ENCODE data around the gene FBLN5.

Gene FBLN5

DNA sequence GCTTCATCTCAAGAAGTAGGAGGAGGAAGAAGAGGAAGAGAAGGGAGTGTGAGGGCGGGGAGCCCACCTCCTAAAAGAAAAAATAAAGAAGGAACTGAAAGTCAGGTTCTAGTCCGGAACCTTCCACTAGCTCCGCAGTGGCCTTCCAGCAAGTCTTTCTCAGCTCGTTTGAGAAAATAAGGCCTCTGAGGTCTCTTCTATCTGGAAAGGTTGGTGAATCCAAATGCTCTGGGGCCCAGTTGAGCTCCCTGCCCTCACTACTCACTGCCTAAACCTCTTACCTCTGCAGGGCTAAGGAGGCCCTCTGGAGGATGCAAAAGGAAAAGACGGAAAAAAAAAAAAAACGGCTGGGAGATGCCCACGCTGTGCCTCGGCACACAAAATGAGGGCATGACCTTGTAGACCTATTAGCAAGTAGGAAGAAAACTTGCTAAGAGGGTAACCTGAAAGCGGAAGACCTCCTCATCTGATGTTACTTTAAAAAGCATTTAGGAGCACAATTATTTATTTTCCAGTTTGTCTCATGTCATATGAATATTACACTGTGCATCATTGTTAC lies 35.9 kb downstream of the FBLN5 start:
- no peaks in the 10 kb centered on the region for H3K9me3 ChIP-seq (ENCODE audit: control insufficient read depth in 5 of 5, low read length in 5 of 5)
- no peak overlapping the region for H3K9ac ChIP-seq (ENCODE audit: low read length in 5 of 5)
- H3K4me3 ChIP-seq (ENCODE audit: low read depth in 1 of 5, low read length in 5 of 5): no peak overlapping the region
- H3K4me1 ChIP-seq (ENCODE audit: control insufficient read depth in 5 of 5, insufficient read depth in 5 of 5, low read length in 5 of 5): peaks cover 0 to 6% (median 0%) of the 10 kb centered on the region in 5 donors
- no peaks in the 10 kb centered on the region for H3K27me3 ChIP-seq (ENCODE audit: control insufficient read depth in 5 of 5, insufficient read depth in 4 of 5, low read length in 5 of 5)
- no peak overlapping the region for H3K27ac ChIP-seq (ENCODE audit: low read depth, low read length)
- peaks cover 0 to 3% (median 0%) of the 10 kb centered on the region in 5 donors for H3K36me3 ChIP-seq (ENCODE audit: control insufficient read depth in 5 of 5, insufficient read depth in 5 of 5, low read length in 5 of 5)

DNA sequence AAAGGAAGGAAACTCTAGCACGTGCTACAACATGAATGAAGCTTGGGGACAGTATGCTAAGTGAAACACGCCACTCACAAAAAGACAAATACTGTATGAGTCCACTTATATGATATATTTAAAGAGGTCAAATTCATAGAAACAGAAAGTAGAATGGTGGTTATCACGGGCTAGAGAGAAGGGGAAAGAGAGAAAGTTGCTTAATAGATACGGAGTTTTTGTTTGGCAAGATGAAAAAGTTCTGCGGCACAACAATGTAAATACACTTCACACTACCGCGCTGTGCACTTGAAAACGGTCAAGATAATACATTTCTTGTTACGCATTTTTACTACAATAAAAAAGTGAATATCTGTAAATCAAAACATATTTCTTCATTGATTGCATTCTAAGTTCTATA lies 37.3 kb downstream of the FBLN5 start:
- H3K9me3 ChIP-seq (ENCODE audit: control insufficient read depth in 5 of 5, low read length in 5 of 5): no peaks in the 10 kb centered on the region
- no peak overlapping the region for H3K4me3 ChIP-seq (ENCODE audit: low read depth in 1 of 5, low read length in 5 of 5)
- H3K9ac ChIP-seq (ENCODE audit: low read length in 5 of 5): no peak overlapping the region
- H3K27me3 ChIP-seq (ENCODE audit: control insufficient read depth in 5 of 5, insufficient read depth in 4 of 5, low read length in 5 of 5): no peaks in the 10 kb centered on the region
- peaks cover 0 to 6% (median 2%) of the 10 kb centered on the region in 5 donors for H3K4me1 ChIP-seq (ENCODE audit: control insufficient read depth in 5 of 5, insufficient read depth in 5 of 5, low read length in 5 of 5)
- H3K36me3 ChIP-seq (ENCODE audit: control insufficient read depth in 5 of 5, insufficient read depth in 5 of 5, low read length in 5 of 5): peaks cover 0 to 3% (median 0%) of the 10 kb centered on the region in 5 donors
- no peak overlapping the region for H3K27ac ChIP-seq (ENCODE audit: low read depth, low read length)

DNA sequence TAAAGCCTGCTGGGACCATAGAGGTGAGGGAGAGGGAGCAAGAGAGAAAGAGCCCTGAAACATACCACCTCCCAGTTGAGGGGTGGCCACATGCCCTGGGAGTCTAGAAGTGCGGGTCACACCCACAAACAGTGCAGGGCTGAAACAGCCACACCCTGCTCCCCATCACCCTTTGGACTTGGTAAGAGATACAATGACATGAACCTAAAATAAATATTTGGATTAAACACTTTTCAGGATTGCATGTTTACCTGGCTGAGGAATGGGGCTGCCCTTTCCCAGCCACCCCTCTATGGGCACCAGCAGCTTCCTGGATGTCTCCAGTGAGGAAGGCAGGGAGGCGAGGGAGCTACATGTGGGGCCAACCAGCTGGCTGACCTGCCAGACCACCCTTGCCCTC lies 41.1 kb downstream of the FBLN5 start:
- Histone ChIP-seq H3K9me3 (ENCODE audit: control insufficient read depth in 5 of 5, low read length in 5 of 5) (no peaks in the 10 kb centered on the region), H3K36me3 (ENCODE audit: control insufficient read depth in 5 of 5, insufficient read depth in 5 of 5, low read length in 5 of 5) (peaks cover 0 to 3% (median 0%) of the 10 kb centered on the region in 5 donors), H3K4me1 (ENCODE audit: control insufficient read depth in 5 of 5, insufficient read depth in 5 of 5, low read length in 5 of 5) (peaks cover 0 to 17% (median 10%) of the 10 kb centered on the region in 5 donors), H3K4me3 (ENCODE audit: low read depth in 1 of 5, low read length in 5 of 5) (no peak overlapping the region), H3K27ac (ENCODE audit: low read depth, low read length) (no peak overlapping the region), H3K27me3 (ENCODE audit: control insufficient read depth in 5 of 5, insufficient read depth in 4 of 5, low read length in 5 of 5) (no peaks in the 10 kb centered on the region), H3K9ac (ENCODE audit: low read length in 5 of 5) (no peak overlapping the region)

DNA sequence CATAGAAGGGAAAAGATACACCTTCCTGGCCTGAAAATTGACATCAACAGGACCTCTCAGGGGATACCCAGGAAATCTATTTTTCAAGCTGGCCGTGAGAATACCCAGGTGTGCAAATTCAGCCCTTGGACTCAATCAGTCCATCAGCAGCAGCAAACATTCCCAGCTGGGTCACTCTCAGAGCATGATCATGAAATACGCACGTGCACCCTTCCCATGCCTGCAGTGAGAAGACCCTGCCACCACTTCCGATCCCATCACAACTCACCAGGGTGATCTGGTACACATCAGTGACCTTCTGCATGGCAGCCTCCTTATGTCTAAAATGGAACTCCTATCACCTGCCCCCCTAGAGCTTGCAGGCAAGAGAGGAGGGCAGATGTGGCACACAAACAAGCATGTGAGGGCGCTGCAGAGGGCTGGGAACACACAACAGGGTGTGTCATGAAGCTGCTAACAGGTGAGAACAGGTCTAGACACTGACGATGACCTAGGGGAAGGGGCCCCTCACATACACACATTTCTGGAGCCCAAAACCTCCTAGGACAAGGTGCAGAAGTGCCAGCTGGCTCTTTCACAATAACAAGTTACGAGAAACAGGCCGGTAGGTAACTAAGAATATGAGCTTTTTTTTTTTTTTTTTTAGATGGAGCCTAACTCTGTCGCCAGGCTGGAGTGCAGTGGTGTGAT lies 42.4 kb downstream of the FBLN5 start:
- no peaks in the 10 kb centered on the region for H3K9me3 ChIP-seq (ENCODE audit: control insufficient read depth in 5 of 5, low read length in 5 of 5)
- no peak overlapping the region for H3K9ac ChIP-seq (ENCODE audit: low read length in 5 of 5)
- no peak overlapping the region for H3K27ac ChIP-seq (ENCODE audit: low read depth, low read length)
- no peaks in the 10 kb centered on the region for H3K27me3 ChIP-seq (ENCODE audit: control insufficient read depth in 5 of 5, insufficient read depth in 4 of 5, low read length in 5 of 5)
- H3K4me3 ChIP-seq (ENCODE audit: low read depth in 1 of 5, low read length in 5 of 5): no peak overlapping the region
- peaks cover 0 to 24% (median 21%) of the 10 kb centered on the region in 5 donors for H3K4me1 ChIP-seq (ENCODE audit: control insufficient read depth in 5 of 5, insufficient read depth in 5 of 5, low read length in 5 of 5)
- peaks cover 0 to 3% (median 0%) of the 10 kb centered on the region in 5 donors for H3K36me3 ChIP-seq (ENCODE audit: control insufficient read depth in 5 of 5, insufficient read depth in 5 of 5, low read length in 5 of 5)

DNA sequence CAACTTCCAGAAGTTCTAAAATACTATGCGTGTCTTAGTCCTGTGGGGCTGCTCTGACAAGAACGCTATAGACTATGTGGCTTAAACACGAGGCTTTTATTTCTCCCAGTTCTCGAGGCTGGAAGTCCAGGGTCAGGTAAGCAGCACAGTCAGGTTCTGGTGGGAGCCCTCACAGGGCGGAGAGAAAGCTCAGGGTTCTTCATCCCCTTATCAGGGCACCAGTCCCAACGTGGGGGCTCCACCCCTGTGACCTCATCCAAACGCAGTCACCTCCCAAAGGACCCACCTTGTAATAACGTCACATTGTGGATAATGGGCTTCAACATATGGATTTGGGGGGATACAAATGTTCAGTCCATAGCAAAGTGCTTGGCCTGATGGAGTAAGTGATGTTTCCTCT lies 43.0 kb downstream of the FBLN5 start:
- Histone ChIP-seq H3K4me3 (ENCODE audit: low read depth in 1 of 5, low read length in 5 of 5) (no peak overlapping the region), H3K9ac (ENCODE audit: low read length in 5 of 5) (no peak overlapping the region), H3K4me1 (ENCODE audit: control insufficient read depth in 5 of 5, insufficient read depth in 5 of 5, low read length in 5 of 5) (peaks cover 0 to 30% (median 22%) of the 10 kb centered on the region in 5 donors), H3K36me3 (ENCODE audit: control insufficient read depth in 5 of 5, insufficient read depth in 5 of 5, low read length in 5 of 5) (peaks cover 0 to 3% (median 0%) of the 10 kb centered on the region in 5 donors), H3K27ac (ENCODE audit: low read depth, low read length) (no peak overlapping the region), H3K27me3 (ENCODE audit: control insufficient read depth in 5 of 5, insufficient read depth in 4 of 5, low read length in 5 of 5) (no peaks in the 10 kb centered on the region), H3K9me3 (ENCODE audit: control insufficient read depth in 5 of 5, low read length in 5 of 5) (no peaks in the 10 kb centered on the region)

DNA sequence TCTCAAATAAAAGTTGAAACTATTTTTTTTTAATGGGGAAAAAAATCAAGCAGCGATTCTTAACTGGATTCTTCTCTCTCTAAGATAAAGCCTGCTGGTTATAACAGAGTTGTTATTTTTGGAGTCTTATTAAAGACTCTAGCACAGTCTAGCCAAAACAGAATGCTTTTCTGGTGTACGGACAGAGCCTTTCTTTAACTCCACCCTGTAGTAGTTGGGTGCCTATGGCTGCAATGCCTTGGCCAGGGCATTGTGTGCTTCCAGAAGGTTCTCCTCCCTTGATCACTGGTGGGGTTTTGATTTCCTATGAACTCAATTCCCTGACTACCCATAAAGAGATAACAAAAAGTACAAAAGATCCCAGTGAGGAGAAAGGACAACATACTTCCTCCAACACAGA lies 44.4 kb downstream of the FBLN5 start:
- Histone ChIP-seq H3K36me3 (ENCODE audit: control insufficient read depth in 5 of 5, insufficient read depth in 5 of 5, low read length in 5 of 5) (peaks cover 0 to 3% (median 0%) of the 10 kb centered on the region in 5 donors), H3K4me3 (ENCODE audit: low read depth in 1 of 5, low read length in 5 of 5) (no peak overlapping the region), H3K9ac (ENCODE audit: low read length in 5 of 5) (no peak overlapping the region), H3K9me3 (ENCODE audit: control insufficient read depth in 5 of 5, low read length in 5 of 5) (no peaks in the 10 kb centered on the region), H3K27ac (ENCODE audit: low read depth, low read length) (peak overlapping the region; percentile 42), H3K27me3 (ENCODE audit: control insufficient read depth in 5 of 5, insufficient read depth in 4 of 5, low read length in 5 of 5) (no peaks in the 10 kb centered on the region), H3K4me1 (ENCODE audit: control insufficient read depth in 5 of 5, insufficient read depth in 5 of 5, low read length in 5 of 5) (peaks cover 2 to 42% (median 29%) of the 10 kb centered on the region in 5 donors)

DNA sequence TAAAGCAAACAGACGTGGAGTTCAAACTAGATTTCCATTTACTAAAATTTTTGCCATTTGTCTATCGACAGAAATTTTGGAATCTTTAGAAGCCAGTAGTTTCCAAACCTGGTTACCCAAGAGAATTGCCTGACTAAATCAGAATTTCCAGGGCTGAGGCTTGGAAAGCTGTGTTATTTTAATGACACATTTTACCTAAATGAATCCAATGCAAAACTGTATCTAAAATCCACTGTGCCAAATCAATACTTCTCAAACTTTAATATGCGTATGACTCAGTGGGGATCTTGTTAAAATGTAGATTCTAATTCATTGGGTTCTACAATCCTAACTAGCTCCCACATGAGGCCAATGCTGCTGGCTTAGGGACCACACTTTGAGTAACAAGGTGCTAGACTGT lies 45.2 kb downstream of the FBLN5 start:
- H3K4me1 ChIP-seq (ENCODE audit: control insufficient read depth in 5 of 5, insufficient read depth in 5 of 5, low read length in 5 of 5): peaks cover 4 to 49% (median 34%) of the 10 kb centered on the region in 5 donors

DNA sequence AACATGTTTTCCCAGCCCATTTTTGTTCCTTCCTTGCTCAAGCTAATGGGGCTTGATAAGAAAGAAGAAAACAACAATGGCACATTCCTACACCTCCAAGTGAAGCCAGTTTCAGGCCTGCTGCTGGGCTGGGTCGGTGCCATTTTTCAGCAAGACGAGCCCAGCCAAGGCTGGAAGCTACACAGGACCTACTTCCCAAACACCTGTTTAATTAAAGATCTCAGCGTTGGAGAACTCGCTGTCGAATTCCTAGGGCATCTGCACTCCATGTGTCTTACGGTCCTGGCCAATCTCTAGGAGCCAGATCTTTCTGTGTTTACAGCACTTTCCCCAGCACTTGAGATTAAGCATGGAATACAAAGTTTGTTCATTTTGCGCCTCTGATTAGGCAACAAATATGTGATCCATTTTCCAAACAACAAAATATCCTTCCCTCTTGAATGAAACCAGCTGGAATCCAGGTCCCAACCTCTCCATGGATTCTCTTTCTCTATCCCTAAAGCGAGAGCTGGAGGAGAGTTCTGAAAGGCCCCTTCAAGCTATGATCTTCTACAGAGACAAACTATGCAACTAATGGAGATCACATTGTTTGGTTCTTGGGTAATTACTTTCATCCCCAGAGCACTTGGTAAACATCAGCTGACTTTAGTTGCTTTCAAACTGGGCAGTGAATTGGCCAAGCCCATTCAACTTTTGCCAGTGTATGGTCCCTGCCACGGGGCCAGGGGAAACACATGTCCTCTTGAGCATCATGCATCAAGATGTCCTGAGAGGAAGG lies 45.9 kb downstream of the FBLN5 start:
- peaks cover 9 to 56% (median 39%) of the 10 kb centered on the region in 5 donors for H3K4me1 ChIP-seq (ENCODE audit: control insufficient read depth in 5 of 5, insufficient read depth in 5 of 5, low read length in 5 of 5)
- H3K27me3 ChIP-seq (ENCODE audit: control insufficient read depth in 5 of 5, insufficient read depth in 4 of 5, low read length in 5 of 5): no peaks in the 10 kb centered on the region
- H3K4me3 ChIP-seq (ENCODE audit: low read depth in 1 of 5, low read length in 5 of 5): no peak overlapping the region
- H3K36me3 ChIP-seq (ENCODE audit: control insufficient read depth in 5 of 5, insufficient read depth in 5 of 5, low read length in 5 of 5): no peaks in the 10 kb centered on the region
- no peak overlapping the region for H3K9ac ChIP-seq (ENCODE audit: low read length in 5 of 5)
- peak overlapping the region; percentile 42 for H3K27ac ChIP-seq (ENCODE audit: low read depth, low read length)
- H3K9me3 ChIP-seq (ENCODE audit: control insufficient read depth in 5 of 5, low read length in 5 of 5): no peaks in the 10 kb centered on the region

More for the DNA sequence above, 45.2 kb downstream of the FBLN5 start:
- H3K4me3 ChIP-seq (ENCODE audit: low read depth in 1 of 5, low read length in 5 of 5): no peak overlapping the region
- peak overlapping the region; percentile 42 for H3K27ac ChIP-seq (ENCODE audit: low read depth, low read length)
- peaks cover 0 to 3% (median 0%) of the 10 kb centered on the region in 5 donors for H3K36me3 ChIP-seq (ENCODE audit: control insufficient read depth in 5 of 5, insufficient read depth in 5 of 5, low read length in 5 of 5)
- H3K27me3 ChIP-seq (ENCODE audit: control insufficient read depth in 5 of 5, insufficient read depth in 4 of 5, low read length in 5 of 5): no peaks in the 10 kb centered on the region
- no peaks in the 10 kb centered on the region for H3K9me3 ChIP-seq (ENCODE audit: control insufficient read depth in 5 of 5, low read length in 5 of 5)
- no peak overlapping the region for H3K9ac ChIP-seq (ENCODE audit: low read length in 5 of 5)

DNA sequence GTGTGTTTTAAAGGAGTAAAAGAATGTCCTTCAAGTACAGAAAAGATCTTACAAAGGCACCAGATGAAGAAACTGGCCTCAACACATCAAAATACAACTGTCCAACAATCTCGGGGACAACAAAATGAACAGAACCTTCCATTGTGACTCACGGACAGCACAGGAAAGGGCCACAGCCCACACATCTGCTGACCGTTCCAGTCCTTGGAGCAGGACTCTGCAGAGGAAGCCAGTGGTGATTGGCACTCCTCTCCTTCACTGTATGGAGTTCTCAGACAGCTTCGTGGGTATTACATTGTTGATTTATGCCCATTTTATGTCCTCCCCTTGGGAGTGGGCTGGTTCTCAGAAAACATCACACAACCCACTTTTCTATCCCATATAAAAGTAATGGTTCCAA lies 47.7 kb downstream of the FBLN5 start:
- Histone ChIP-seq H3K4me3 (ENCODE audit: low read depth in 1 of 5, low read length in 5 of 5) (no peak overlapping the region), H3K36me3 (ENCODE audit: control insufficient read depth in 5 of 5, insufficient read depth in 5 of 5, low read length in 5 of 5) (no peaks in the 10 kb centered on the region), H3K9ac (ENCODE audit: low read length in 5 of 5) (no peak overlapping the region), H3K9me3 (ENCODE audit: control insufficient read depth in 5 of 5, low read length in 5 of 5) (no peaks in the 10 kb centered on the region), H3K27me3 (ENCODE audit: control insufficient read depth in 5 of 5, insufficient read depth in 4 of 5, low read length in 5 of 5) (no peaks in the 10 kb centered on the region), H3K4me1 (ENCODE audit: control insufficient read depth in 5 of 5, insufficient read depth in 5 of 5, low read length in 5 of 5) (peaks cover 9 to 62% (median 45%) of the 10 kb centered on the region in 5 donors), H3K27ac (ENCODE audit: low read depth, low read length) (no peak overlapping the region)

DNA sequence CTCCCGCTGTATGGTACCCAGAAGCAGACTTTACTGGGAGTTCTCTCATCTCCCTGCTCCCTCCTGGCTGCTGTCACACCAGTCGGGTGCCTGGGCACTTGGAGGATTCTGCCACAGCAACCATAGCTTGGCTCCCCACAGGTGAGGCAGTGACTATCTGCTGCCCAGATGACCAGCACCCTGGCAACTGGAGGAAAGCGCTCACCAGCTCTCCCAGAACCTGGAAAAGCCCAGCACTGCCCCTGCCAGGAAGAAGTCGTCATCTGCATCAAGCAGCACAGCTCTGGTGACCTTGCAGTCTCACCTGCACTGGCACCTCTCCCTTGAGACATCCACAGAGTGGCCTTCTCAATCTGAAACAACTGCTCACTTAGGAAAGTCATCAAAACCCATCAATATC lies 48.3 kb downstream of the FBLN5 start:
- Histone ChIP-seq H3K4me1 (ENCODE audit: control insufficient read depth in 5 of 5, insufficient read depth in 5 of 5, low read length in 5 of 5) (peaks cover 9 to 62% (median 45%) of the 10 kb centered on the region in 5 donors), H3K9me3 (ENCODE audit: control insufficient read depth in 5 of 5, low read length in 5 of 5) (no peaks in the 10 kb centered on the region), H3K36me3 (ENCODE audit: control insufficient read depth in 5 of 5, insufficient read depth in 5 of 5, low read length in 5 of 5) (no peaks in the 10 kb centered on the region), H3K4me3 (ENCODE audit: low read depth in 1 of 5, low read length in 5 of 5) (no peak overlapping the region), H3K27me3 (ENCODE audit: control insufficient read depth in 5 of 5, insufficient read depth in 4 of 5, low read length in 5 of 5) (no peaks in the 10 kb centered on the region), H3K27ac (ENCODE audit: low read depth, low read length) (peak overlapping the region; percentile 5), H3K9ac (ENCODE audit: low read length in 5 of 5) (no peak overlapping the region)

All from subcutaneous abdominal adipose tissue (tissue), 5 donors.